ENCODE results near the gene OTOGL.

Gene OTOGL

GRCh38 chr12:80317307-80317706 lies 218.0 kb downstream of the OTOGL start:
- DNase-seq (ENCODE audit: low spot score in 2 of 2) = no peak
- Mint-ChIP-seq H3K9me3 (no peaks in the 10 kb centered on the region), H3K4me3 (no peak overlapping the region), H3K36me3 (no peaks in the 10 kb centered on the region), H3K27me3 (no peaks in the 10 kb centered on the region), H3K4me1 (no peaks in the 10 kb centered on the region), H3K27ac (no peak overlapping the region)
- no peak for ATAC-seq (ENCODE audit: low read depth)

DNA sequence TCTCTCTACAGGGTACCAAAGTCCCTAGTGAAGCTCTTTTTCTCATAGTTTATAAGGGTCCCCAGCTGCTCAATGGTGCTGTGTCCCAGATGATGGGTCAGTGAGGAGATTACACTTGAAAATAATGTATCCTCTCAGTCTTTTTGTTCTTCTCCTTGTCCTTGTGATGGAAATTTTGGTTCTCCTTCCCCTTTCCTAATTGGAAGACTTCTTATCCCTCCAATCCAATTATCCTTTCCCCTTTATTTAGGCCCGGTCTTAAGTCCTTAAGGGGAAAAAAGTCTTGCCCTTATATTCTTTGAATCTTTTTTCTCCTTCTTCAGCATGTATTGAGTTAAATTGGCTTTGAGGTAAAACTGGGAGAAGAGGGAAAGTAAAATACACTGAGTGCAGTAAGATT lies 218.6 kb downstream of the OTOGL start:
- ATAC-seq (ENCODE audit: low read depth) (no peak), DNase-seq (ENCODE audit: low spot score in 2 of 2) (no peak)
- no peaks in the 10 kb centered on the region for H3K4me1 Mint-ChIP-seq
- no peaks in the 10 kb centered on the region for H3K9me3 Mint-ChIP-seq
- H3K27me3 Mint-ChIP-seq = no peaks in the 10 kb centered on the region
- H3K36me3 Mint-ChIP-seq = no peaks in the 10 kb centered on the region
- H3K27ac Mint-ChIP-seq = no peak overlapping the region
- no peak overlapping the region for H3K4me3 Mint-ChIP-seq

- Mint-ChIP-seq H3K4me1 (no peaks in the 10 kb centered on the region), H3K9me3 (no peaks in the 10 kb centered on the region), H3K27me3 (no peaks in the 10 kb centered on the region), H3K27ac (no peak overlapping the region), H3K4me3 (no peak overlapping the region), H3K36me3 (no peaks in the 10 kb centered on the region)
- no peak for ATAC-seq (ENCODE audit: low read depth)
- no peak for DNase-seq (ENCODE audit: low spot score in 2 of 2)
Measured at GRCh38 chr12:80320121-80320678, 220.9 kb downstream of the OTOGL start.

GRCh38 chr12:80321653-80322052 lies 222.3 kb downstream of the OTOGL start:
- H3K27ac Mint-ChIP-seq = no peak overlapping the region
- H3K36me3 Mint-ChIP-seq = no peaks in the 10 kb centered on the region
- no peaks in the 10 kb centered on the region for H3K4me1 Mint-ChIP-seq
- DNase-seq (ENCODE audit: low spot score in 2 of 2) (no peak), ATAC-seq (ENCODE audit: low read depth) (no peak)
- no peak overlapping the region for H3K4me3 Mint-ChIP-seq
- no peaks in the 10 kb centered on the region for H3K27me3 Mint-ChIP-seq
- H3K9me3 Mint-ChIP-seq = no peaks in the 10 kb centered on the region

DNA sequence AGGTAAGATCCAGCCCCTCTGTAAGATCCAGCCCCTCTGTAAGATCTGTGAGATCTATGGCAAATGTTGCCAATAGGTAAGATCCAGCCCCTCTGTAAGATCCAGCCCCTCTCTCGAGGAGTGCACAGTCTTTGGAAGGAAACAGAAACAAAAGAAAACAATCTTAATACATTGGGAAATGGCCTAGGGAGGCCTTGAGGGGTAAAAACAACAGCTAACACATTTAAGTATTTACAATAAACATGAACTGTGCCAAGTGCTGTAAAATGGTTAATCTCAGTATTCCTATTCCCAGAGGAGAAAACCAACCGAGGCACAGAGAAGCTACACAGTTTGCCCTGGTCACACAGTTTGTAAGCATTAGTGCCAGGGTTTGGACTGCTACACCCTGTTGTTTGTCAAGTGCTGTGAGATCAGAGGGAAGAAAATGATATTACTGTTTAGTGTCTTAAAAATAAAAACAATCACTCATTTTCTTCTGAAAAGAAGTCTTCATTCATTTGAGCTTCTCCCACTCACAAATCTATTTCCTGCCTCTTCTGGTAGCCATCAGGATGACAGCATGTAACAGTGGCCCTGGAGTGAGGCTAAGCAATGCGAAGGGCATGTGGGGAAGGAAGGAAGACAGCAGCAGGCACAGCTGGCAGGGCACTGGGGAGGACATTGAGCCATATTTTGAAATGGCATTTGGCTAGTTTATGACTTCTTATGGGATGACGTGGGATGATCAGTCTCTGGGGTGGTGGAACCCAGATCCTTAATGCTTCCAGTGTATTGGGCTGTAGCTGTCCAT lies 226.0 kb downstream of the OTOGL start:
- ATAC-seq (ENCODE audit: low read depth) (no peak), DNase-seq (ENCODE audit: low spot score in 2 of 2) (no peak)
- H3K27me3 Mint-ChIP-seq = peaks cover 2% of the 10 kb centered on the region
- no peaks in the 10 kb centered on the region for H3K4me1 Mint-ChIP-seq
- no peaks in the 10 kb centered on the region for H3K36me3 Mint-ChIP-seq
- H3K9me3 Mint-ChIP-seq = no peaks in the 10 kb centered on the region
- H3K4me3 Mint-ChIP-seq = no peak overlapping the region
- no peak overlapping the region for H3K27ac Mint-ChIP-seq

- DNase-seq (ENCODE audit: low spot score in 2 of 2) (no peak), ATAC-seq (ENCODE audit: low read depth) (no peak)
- Mint-ChIP-seq H3K9me3 (no peaks in the 10 kb centered on the region), H3K27ac (no peak overlapping the region), H3K36me3 (no peaks in the 10 kb centered on the region), H3K4me1 (no peaks in the 10 kb centered on the region), H3K4me3 (no peak overlapping the region), H3K27me3 (peaks cover 3% of the 10 kb centered on the region)
Measured at GRCh38 chr12:80332827-80333226, 233.5 kb downstream of the OTOGL start.

DNA sequence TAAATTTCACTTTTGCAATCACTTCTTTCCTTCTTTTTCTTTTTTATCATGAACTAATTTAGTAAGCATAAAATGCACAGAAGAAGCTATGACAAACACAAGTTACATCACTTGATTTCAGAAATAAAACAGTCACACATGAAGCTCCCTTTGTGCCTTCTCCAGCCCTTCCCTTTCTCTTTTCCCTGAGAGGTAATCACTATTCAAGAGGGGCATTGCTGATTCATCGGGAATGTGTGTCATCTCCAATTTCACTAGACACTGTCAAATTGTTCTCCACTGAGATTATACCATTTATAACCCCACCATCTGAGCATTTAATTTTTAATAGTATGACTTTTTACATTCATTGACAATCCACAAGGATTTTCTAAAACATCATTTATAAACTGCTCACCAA lies 253.1 kb downstream of the OTOGL start:
- H3K9me3 Mint-ChIP-seq = peaks cover 7% of the 10 kb centered on the region
- ATAC-seq (ENCODE audit: low read depth) = no peak
- no peak overlapping the region for H3K4me3 Mint-ChIP-seq
- no peaks in the 10 kb centered on the region for H3K4me1 Mint-ChIP-seq
- no peaks in the 10 kb centered on the region for H3K27me3 Mint-ChIP-seq
- no peak overlapping the region for H3K27ac Mint-ChIP-seq
- H3K36me3 Mint-ChIP-seq = no peaks in the 10 kb centered on the region
- DNase-seq (ENCODE audit: low spot score in 2 of 2) = no peak

GRCh38 chr12:80353254-80353653 lies 253.9 kb downstream of the OTOGL start:
- ATAC-seq (ENCODE audit: low read depth) (no peak), DNase-seq (ENCODE audit: low spot score in 2 of 2) (no peak)
- Mint-ChIP-seq H3K36me3 (no peaks in the 10 kb centered on the region), H3K9me3 (peaks cover 7% of the 10 kb centered on the region), H3K27ac (no peak overlapping the region), H3K4me3 (no peak overlapping the region), H3K4me1 (no peaks in the 10 kb centered on the region), H3K27me3 (no peaks in the 10 kb centered on the region)

- no peaks in the 10 kb centered on the region for H3K4me1 Mint-ChIP-seq
- H3K27me3 Mint-ChIP-seq = no peaks in the 10 kb centered on the region
Measured at GRCh38 chr12:80356097-80356496, 256.8 kb downstream of the OTOGL start.

DNA sequence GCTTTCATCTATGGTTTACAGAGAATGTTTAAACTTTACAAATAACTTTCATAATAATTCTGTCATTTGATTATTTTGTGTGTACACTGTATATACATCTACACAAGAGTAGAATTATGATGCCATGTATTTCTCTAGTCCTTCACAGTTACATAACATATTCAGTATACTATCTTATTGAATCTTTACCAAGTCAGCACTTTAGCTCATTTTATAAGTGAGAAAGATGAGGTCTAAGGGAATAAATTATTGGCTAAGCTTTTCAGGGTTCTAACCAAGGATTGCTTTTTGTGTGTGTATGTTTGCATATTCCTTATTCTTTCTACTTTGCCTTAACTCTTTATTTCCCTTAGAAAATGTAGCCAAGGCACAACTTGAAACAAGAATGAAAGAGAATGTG lies 260.4 kb downstream of the OTOGL start:
- ATAC-seq (ENCODE audit: low read depth) = no peak
- H3K27me3 Mint-ChIP-seq = no peaks in the 10 kb centered on the region
- H3K36me3 Mint-ChIP-seq = no peaks in the 10 kb centered on the region
- peaks cover 2% of the 10 kb centered on the region for H3K9me3 Mint-ChIP-seq
- no peaks in the 10 kb centered on the region for H3K4me1 Mint-ChIP-seq
- no peak for DNase-seq (ENCODE audit: low spot score in 2 of 2)
- H3K27ac Mint-ChIP-seq = no peak overlapping the region
- H3K4me3 Mint-ChIP-seq = no peak overlapping the region

More at GRCh38 chr12:80356097-80356496, 256.8 kb downstream of the OTOGL start:
- no peaks in the 10 kb centered on the region for H3K36me3 Mint-ChIP-seq
- ATAC-seq (ENCODE audit: low read depth) (no peak), DNase-seq (ENCODE audit: low spot score in 2 of 2) (no peak)
- H3K27ac Mint-ChIP-seq = no peak overlapping the region
- no peak overlapping the region for H3K4me3 Mint-ChIP-seq
- H3K9me3 Mint-ChIP-seq = no peaks in the 10 kb centered on the region

GRCh38 chr12:80364056-80364455 lies 264.7 kb downstream of the OTOGL start:
- H3K4me3 Mint-ChIP-seq = no peak overlapping the region

DNA sequence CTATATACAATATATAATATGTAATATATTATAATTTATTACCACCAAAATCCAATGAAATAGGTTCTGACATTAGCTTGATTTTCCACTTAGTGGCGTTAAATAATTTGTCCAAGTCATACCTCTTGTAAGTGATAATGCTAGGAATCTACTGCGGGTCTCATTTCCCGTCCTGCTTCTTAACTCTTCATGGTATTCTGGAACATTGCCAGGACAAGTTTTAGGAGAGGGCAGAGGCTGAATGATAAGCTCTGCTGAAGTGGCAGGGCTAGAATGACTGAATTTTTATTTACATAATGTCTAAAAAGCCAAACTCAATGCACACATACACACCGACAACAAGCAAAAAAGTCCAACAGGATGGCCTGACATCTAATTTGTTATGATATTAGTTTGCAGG lies 274.3 kb downstream of the OTOGL start:
- Mint-ChIP-seq H3K4me1 (no peaks in the 10 kb centered on the region), H3K27ac (no peak overlapping the region), H3K27me3 (no peaks in the 10 kb centered on the region), H3K4me3 (no peak overlapping the region), H3K36me3 (no peaks in the 10 kb centered on the region), H3K9me3 (no peaks in the 10 kb centered on the region)
- no peak for DNase-seq (ENCODE audit: low spot score in 2 of 2)
- no peak for ATAC-seq (ENCODE audit: low read depth)

More at GRCh38 chr12:80364056-80364455, 264.7 kb downstream of the OTOGL start:
- DNase-seq (ENCODE audit: low spot score in 2 of 2) = no peak
- no peak for ATAC-seq (ENCODE audit: low read depth)
- H3K9me3 Mint-ChIP-seq = peaks cover 2% of the 10 kb centered on the region
- H3K27ac Mint-ChIP-seq = no peak overlapping the region
- H3K27me3 Mint-ChIP-seq = no peaks in the 10 kb centered on the region
- no peaks in the 10 kb centered on the region for H3K36me3 Mint-ChIP-seq
- H3K4me1 Mint-ChIP-seq = no peaks in the 10 kb centered on the region

- Mint-ChIP-seq H3K4me1 (no peaks in the 10 kb centered on the region), H3K36me3 (no peaks in the 10 kb centered on the region), H3K4me3 (no peak overlapping the region), H3K27me3 (no peaks in the 10 kb centered on the region), H3K9me3 (no peaks in the 10 kb centered on the region), H3K27ac (no peak overlapping the region)
- DNase-seq (ENCODE audit: low spot score in 2 of 2) (no peak), ATAC-seq (ENCODE audit: low read depth) (no peak)
Measured at GRCh38 chr12:80374615-80375014, 275.3 kb downstream of the OTOGL start.

GRCh38 chr12:80377140-80377794 lies 277.9 kb downstream of the OTOGL start:
- Mint-ChIP-seq H3K4me3 (no peak overlapping the region), H3K36me3 (no peaks in the 10 kb centered on the region), H3K27me3 (no peaks in the 10 kb centered on the region), H3K4me1 (no peaks in the 10 kb centered on the region), H3K27ac (no peak overlapping the region), H3K9me3 (no peaks in the 10 kb centered on the region)
- ATAC-seq (ENCODE audit: low read depth) = no peak
- DNase-seq (ENCODE audit: low spot score in 2 of 2) = no peak
